IPS-11a (cell line): ENCODE results near the gene FAM13A.

ENCODE experiments used
- H3K4me3 ChIP-seq: one replicate; pipeline ENCODE4 v1.5.1; 2013; ENCODE audit warnings: low read depth, low read length, control low read depth

The FAM13A gene

DNA sequence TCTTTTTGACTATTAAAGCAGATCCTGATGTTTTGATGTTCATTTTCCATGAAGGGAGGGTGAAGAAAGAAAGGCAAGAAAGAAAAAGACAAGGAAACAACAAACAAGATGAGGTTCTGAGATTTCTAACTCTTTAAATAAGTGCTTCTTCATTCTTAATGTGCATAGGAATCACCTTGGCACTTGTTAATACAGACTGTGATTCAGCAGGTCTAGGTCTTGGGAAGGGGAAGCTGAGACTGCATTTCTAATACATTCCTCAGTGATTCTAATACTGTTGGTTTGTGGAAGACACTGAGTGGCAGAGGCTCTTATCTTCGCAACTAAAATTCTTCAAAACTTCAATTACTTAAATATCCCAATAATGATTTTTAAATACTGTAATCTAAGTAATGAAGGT is 264.2 kb downstream of the FAM13A start:
- no peak overlapping the region for H3K4me3 ChIP-seq

DNA sequence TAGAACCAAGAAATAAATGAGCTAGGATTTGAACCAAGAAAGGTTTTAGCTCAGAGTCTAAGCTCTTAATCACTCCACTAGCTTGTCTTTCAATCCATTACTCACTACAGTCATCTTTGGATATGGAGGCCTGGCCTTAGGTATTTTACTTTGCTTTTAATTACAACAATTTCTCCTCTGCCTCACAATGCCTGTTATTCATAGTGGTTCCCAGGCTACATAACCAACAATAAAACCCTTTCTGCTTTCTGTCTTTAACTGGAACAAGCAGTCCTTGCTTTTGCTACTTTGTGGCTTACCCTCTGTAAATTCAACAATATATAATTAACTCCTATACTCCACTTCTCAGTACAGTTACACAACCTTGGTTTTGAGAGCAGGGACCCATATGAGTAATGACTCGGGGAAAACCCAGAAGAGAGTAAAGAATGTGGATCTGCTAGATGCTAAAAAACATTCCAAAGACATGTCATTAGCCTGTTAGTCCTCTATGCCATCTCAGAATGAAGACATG is 264.7 kb downstream of the FAM13A start:
- H3K4me3 ChIP-seq = no peak overlapping the region

DNA sequence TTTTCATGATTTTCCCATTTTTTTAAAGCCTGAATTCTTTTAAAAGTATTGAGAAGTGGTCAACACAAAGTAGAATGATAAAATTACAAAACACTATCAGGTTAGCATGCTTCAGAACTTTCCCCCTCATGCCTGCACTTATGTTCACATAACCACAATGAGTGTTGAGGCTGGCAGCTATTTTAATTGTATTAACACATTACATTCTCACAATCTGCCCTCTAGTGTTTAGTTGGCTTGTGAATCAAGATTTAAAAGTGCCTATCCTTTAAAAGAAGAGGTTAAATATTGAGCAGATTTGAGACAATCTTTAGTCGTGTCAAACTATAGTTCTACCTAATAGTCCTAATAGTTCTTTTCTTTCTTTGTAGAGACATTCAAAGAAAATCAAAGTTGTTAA is 265.7 kb downstream of the FAM13A start:
- H3K4me3 ChIP-seq = no peak overlapping the region

GRCh38 chr4:88788895-88789294 is 268.1 kb downstream of the FAM13A start:
- no peak overlapping the region for H3K4me3 ChIP-seq

GRCh38 chr4:88788424-88788823 is 268.6 kb downstream of the FAM13A start:
- H3K4me3 ChIP-seq = no peak overlapping the region

DNA sequence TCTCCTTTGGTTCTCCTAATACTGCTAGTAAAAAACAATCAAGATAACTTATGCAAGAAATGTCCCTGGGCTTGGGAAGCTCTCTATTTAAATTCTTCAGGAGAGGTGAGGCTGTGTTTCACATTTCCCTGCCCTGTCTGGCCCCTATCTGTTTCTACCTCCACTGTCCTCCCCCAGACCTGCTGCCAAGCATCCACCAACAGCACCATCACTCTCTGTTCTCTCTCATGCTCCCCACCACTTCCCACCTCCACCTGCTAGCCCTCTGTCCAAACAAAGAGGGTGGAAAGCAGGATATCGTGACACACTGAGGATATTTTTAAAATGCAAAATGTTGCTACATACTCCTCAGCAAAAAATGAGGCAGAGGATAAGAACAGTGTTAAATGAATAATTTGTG is 271.0 kb downstream of the FAM13A start:
- H3K4me3 ChIP-seq = no peak overlapping the region

DNA sequence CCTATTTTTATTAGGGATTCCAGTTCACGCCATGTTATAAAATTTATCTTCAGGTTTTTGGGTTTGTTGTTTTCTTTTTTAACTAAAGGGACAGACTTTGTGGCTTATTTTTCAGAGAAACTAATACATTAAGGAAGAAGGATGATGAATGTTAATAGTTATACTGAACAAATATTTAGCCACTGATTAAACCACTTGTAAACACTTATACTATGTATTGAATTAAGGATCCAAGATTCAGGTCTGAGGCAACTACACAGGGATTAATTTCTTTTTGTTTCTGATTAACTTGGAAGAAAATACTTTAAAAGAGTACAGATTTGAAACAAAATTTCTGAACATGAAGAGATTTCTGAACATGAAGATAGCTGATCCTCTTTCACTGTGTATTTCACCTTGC is 276.6 kb downstream of the FAM13A start:
- no peak overlapping the region for H3K4me3 ChIP-seq

GRCh38 chr4:88779431-88779830 is 277.6 kb downstream of the FAM13A start:
- no peak overlapping the region for H3K4me3 ChIP-seq

DNA sequence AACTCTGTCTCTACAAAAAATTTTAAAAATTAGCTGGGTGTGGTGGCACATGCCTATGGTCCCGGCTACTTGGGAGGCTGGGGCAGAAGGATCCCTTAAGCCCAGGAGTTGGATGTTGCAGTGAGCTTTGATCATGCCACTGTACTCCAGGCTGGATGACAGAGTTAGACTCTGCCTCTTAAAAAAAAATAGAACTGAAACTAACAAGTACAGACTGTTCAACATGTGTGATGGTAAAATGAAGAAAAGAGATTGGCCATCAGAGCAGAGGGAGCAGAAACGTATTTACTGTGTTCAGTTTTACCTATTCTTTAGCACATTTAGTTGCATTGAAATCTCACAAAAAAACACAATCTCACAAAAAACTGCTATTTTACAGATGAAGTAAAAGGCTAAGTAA is 281.5 kb downstream of the FAM13A start:
- no peak overlapping the region for H3K4me3 ChIP-seq

GRCh38 chr4:88775026-88775425 is 282.0 kb downstream of the FAM13A start:
- no peak overlapping the region for H3K4me3 ChIP-seq

GRCh38 chr4:88771883-88772450 is 285.0 kb downstream of the FAM13A start:
- H3K4me3 ChIP-seq = no peak overlapping the region

GRCh38 chr4:88765729-88766128 is 291.3 kb downstream of the FAM13A start:
- H3K4me3 ChIP-seq = no peak overlapping the region

- H3K4me3 ChIP-seq = no peak overlapping the region
These were observed 293.9 kb downstream of the FAM13A start for GRCh38 chr4:88763075-88763474.

GRCh38 chr4:88761861-88762523 is 295.0 kb downstream of the FAM13A start:
- no peak overlapping the region for H3K4me3 ChIP-seq

DNA sequence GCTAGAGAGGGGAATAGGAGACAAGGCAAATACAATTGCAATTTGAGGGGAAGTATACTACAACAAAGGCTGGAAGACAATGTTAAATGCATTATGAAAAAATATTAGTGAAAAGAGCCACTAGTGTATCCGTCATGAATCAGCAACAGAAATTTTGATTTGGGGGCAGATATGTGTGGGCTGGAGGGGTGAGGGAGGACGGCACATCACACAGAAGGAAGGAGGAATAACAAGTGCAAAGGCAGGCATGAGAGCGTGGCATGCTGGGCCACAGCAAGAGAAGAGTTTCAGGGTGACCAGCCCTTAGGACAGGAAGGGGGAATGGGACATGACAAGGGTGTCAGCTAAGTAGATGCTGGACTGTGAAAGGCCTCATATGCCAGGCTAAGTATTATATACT is 295.6 kb downstream of the FAM13A start:
- no peak overlapping the region for H3K4me3 ChIP-seq

- no peak overlapping the region for H3K4me3 ChIP-seq
These were observed 297.1 kb downstream of the FAM13A start for GRCh38 chr4:88759895-88760290.

DNA sequence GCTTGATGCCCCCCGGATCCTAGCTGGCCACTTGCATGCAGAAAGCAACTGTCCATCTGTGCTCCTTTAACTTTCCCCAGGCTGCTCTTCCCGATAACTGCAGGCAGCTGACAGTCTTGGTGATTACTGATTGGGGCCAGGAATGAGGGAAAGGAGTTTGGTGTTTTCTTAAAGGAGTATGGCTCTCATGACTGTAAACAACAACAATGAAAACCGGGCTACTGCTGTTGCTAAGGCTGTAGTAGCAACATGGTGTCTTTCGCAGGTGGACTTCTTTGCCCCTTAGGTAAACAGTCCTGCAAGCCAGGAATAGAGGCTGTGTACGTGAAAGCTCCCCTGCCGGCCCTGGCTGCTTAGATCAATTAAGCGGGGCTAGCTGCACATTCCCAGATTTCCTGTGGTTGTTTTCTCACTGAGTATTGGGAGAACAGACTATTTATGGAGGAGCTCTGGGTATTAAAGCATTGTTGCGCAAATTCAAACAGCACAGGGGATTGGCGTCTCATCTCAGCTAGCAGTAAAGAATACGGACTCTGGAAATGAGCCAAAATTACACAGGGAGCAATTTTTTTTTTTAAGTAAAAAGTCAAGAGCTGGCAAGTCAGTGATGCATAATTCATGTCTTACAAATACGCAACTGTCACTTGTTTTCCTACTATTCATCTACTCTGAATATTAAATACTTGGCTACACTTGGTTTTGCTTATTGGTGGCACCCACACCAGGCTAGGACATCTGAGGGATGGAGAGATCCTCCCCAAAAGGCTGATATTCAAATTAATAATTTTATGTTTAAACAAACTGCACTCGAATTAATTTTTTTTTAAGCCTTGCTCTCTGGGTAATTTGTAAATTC is 297.7 kb downstream of the FAM13A start:
- no peak overlapping the region for H3K4me3 ChIP-seq

DNA sequence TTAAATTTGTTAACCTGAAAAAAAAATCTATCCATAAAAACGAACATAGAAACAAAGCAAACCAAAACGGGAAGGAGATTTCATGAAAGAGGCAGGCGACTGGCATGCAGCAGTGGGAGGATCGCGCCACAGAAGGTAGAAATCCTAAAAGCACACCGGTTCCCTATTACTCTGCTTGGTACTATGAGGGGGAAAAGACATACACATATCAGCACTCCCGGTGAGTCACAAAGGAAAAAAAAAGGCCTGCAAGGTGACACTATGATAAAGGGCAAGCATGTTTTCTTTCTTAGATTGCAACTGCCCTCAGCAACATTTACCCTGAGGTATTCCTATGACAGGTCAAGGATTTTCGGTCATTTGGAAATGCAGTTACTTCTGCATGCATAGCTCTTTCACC is 298.7 kb downstream of the FAM13A start:
- H3K4me3 ChIP-seq = no peak overlapping the region

DNA sequence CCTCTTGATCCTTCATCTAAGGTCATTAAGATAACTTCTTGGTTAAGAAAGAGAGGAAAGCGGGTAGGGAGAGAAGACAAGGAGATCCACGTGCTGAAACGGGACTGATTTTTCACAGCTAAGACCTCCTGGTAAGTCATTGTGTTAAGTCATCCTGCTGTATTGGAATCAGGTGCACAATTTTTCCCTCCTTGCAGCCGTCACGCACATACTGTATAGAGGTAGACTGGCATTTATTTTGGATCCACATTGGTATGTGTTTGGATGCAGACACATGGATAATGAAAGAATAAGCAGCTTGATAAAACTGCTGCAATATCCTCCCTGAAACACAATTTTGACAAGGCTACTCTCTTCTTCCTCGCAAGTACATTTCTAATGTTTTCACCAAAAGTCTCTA is 299.2 kb downstream of the FAM13A start:
- H3K4me3 ChIP-seq = no peak overlapping the region

- no peak overlapping the region for H3K4me3 ChIP-seq
These were observed 299.9 kb downstream of the FAM13A start for GRCh38 chr4:88757067-88757466.

DNA sequence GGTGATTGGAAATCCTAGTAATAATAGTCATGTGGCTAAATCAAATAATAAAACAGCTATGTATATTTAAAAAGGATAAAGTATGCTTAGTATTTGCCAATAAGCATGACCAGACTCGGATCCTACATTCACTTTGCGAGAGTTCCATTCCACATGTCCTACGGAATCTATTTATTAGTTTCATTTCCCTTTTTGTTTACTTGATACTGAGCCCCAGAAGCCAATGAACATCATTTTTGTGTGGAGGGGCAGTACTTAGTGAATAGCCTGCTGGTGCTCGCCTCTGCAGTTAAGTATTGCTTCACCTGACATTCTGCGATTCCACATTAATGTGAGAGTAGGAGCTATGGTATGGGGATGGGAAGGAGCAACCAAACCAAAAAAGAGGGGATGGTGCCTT is 300.8 kb downstream of the FAM13A start:
- H3K4me3 ChIP-seq = no peak overlapping the region

- H3K4me3 ChIP-seq = no peak overlapping the region
These were observed 301.5 kb downstream of the FAM13A start for GRCh38 chr4:88755454-88755853.
